Thyroid gland (tissue), 4 donors: ENCODE results near the gene RTN4IP1. TPM values are rescaled to one million over a fixed set of nuclear protein-coding genes. Genes with fewer than 3 reads are reported as not detected.

Experiments used
- DNase-seq, 2 donors: peaks; one replicate each; pipeline ENCODE4 v3.0.0-alpha.2; 2019
- H3K27ac ChIP-seq, 3 donors: fragments of 200-600 bp; sonication (generic); 1 replicate in 2 of 3; 2 replicates in 1 of 3; pipeline ENCODE4 v1.5.1; 2016 to 2019; ENCODE audit warnings: mild to moderate bottlenecking in 1 of 3, moderate library complexity in 1 of 3
- H3K27me3 ChIP-seq: fragments of 200-600 bp; sonication (generic); one replicate; pipeline ENCODE4 v1.5.1; 2019
- H3K36me3 ChIP-seq, 2 donors: fragments of 200-600 bp; sonication (generic); one replicate each; pipeline ENCODE4 v1.5.1; 2016 to 2019
- H3K4me1 ChIP-seq, 2 donors: fragments of 200-600 bp; sonication (generic); one replicate each; pipeline ENCODE4 v1.5.1; 2017 to 2019
- H3K4me3 ChIP-seq, 3 donors: fragments of 200-600 bp; sonication (generic); replicated peaks in 1 of 3; 1 replicate in 2 of 3; 2 replicates in 1 of 3; pipeline ENCODE4 v1.5.1; 2016; ENCODE audit warnings: mild to moderate bottlenecking in 1 of 3
- H3K9me3 ChIP-seq: fragments of 200-600 bp; sonication (generic); one replicate; pipeline ENCODE4 v1.5.1; 2017
- POLR2A ChIP-seq, 2 donors: fragments of 450-650 bp; IDR thresholded peaks; one replicate each; pipeline ENCODE4 v1.6.1; 2017; ENCODE audit warnings: antibody characterized with exemption in 2 of 2, mild to moderate bottlenecking in 2 of 2, moderate library complexity in 1 of 2
- WGBS, 2 donors: methylation state at CpG; one replicate each; pipeline ENCODE4 v1.1.5; 2017; 5-methylcytosine and 5-hydroxymethylcytosine counted together
- intact Hi-C: fragments of 100-400 bp; cut with DNase I; formaldehyde crosslinking; loops from one replicate; pipeline ENCODE4 v1.15.1; 2023
- total RNA-seq, 4 donors: library from RNA; depleted of rRNA; stranded (reverse); fragments of >200 nt; gene quantifications; one replicate each; pipeline ENCODE4 v1.2.3, GENCODE V29; 2016
- TF ChIP-seq, protein P1 (sequence below), 6 experiments: fragments of 200-600 bp in 3 of 6; fragments of 450-650 bp in 3 of 6; sonication (generic) in 3 of 6; IDR thresholded peaks; one replicate each; pipeline ENCODE4 v1.5.1; 2016 to 2019; ENCODE audit warnings: antibody characterized with exemption in 6 of 6, mild to moderate bottlenecking in 2 of 6, inconsistent platforms in 1 of 6, moderate library complexity in 1 of 6

The RTN4IP1 gene
- total RNA-seq, 4 donors from 2014 or later = 3.6 to 10.9 (median 8.6) TPM

DNA sequence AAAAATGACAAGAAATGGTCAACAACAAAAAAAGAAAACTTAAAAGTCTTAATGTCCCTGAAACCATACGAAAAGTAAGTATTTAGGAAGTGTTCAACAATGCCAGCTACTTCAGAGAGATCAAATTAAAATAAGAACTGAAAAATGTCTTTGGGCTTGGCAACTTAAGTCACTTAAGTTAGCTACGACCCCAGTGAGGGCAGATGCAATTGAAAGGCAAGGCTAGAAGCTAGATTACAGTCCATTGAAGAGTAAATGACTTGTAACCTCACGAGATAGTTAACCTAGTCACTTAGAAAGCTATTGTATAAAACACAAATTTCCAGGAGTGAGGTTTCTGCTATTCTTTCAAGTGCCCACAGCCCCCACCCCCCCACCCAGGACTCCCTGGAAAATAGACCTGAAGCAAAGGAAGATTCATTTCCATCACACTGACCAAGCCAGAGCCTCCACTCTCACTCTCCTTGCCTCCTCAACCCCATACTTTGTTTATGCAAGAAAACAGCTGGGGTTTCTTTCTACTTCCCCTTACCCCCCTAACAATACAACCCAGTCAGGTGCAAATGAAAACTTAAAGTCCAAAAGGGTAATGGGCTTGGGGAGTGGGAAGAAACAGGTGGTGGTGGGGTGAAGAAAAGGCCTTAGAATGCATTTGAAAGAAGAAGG, 14.6 kb downstream of the RTN4IP1 start:
- peaks cover 0 to 3% of the 10 kb centered on the region in 2 donors for H3K36me3 ChIP-seq
- H3K9me3 ChIP-seq = no peaks in the 10 kb centered on the region

DNA sequence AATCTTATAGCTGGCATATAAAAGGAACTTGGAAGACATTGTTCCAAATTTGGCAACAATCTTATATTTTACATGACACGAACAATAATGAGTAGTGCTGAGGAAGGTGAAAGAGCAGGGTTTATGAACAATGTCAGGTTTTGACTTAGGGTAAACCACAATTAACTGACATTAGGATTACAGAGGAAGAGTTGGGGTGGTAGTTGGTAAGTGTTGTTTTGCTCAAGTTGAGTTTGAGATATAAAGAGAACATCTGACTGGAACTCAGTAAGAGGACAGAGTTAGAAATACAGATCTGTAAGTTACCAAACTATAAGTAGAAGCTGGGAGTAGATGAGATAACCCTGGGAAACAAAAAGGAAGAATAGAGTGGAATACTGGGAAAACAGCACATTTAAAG, 15.1 kb downstream of the RTN4IP1 start:
- Histone ChIP-seq H3K27me3 (no peaks in the 10 kb centered on the region), H3K27ac (peak overlapping the region in 1 of 3 donors; percentile 73), H3K9me3 (no peaks in the 10 kb centered on the region), H3K4me3 (no peak overlapping the region), H3K36me3 (peaks cover 0 to 3% of the 10 kb centered on the region in 2 donors), H3K4me1 (peaks cover 0 to 4% of the 10 kb centered on the region in 2 donors)
- WGBS, 2 donors = 79 to 84% methylated on average over 1 of the region's 1 CpG
- DNase-seq = no peak
- intact Hi-C loops = no loop called here
- TF ChIP-seq, protein P1, sequence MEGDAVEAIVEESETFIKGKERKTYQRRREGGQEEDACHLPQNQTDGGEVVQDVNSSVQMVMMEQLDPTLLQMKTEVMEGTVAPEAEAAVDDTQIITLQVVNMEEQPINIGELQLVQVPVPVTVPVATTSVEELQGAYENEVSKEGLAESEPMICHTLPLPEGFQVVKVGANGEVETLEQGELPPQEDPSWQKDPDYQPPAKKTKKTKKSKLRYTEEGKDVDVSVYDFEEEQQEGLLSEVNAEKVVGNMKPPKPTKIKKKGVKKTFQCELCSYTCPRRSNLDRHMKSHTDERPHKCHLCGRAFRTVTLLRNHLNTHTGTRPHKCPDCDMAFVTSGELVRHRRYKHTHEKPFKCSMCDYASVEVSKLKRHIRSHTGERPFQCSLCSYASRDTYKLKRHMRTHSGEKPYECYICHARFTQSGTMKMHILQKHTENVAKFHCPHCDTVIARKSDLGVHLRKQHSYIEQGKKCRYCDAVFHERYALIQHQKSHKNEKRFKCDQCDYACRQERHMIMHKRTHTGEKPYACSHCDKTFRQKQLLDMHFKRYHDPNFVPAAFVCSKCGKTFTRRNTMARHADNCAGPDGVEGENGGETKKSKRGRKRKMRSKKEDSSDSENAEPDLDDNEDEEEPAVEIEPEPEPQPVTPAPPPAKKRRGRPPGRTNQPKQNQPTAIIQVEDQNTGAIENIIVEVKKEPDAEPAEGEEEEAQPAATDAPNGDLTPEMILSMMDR (IDR thresholded peaks at IDR 0.05) = no peak
- TF ChIP-seq POLR2A (IDR thresholded peaks at IDR 0.05) = no peak

More for the DNA sequence above, 14.6 kb downstream of the RTN4IP1 start:
- Histone ChIP-seq H3K4me3 (no peak overlapping the region), H3K27ac (peak overlapping the region in 1 of 3 donors; percentile 73), H3K27me3 (no peaks in the 10 kb centered on the region), H3K4me1 (peaks cover 0 to 4% of the 10 kb centered on the region in 2 donors)
- 58 to 70% methylated on average over 3 of the region's 3 CpGs for WGBS, 2 donors
- no peak for DNase-seq
- no peak for TF ChIP-seq POLR2A (IDR thresholded peaks at IDR 0.05)
- TF ChIP-seq, protein P1 (IDR thresholded peaks at IDR 0.05) = no peak
- intact Hi-C loops = no loop called here

DNA sequence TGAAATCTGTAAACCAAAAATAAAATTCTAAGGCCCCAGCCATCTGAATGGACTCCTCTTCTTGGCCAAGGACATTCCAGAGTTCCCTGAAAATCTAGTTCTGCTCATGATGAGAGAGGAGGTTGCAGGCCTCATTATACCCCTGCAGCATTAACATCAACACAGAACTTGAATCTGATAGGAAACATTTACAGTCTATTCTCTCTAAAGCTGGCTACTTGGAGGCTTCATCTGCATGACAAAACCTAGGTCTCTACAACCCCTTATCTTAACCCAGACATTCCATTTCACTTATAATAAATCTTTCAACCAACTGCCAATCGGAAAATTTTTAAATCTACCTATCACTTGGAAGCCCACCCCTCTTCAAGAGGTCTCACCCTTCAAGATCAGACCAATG, 15.7 kb downstream of the RTN4IP1 start:
- WGBS, 2 donors = 94 to 97% methylated on average over 1 of the region's 1 CpG
- TF ChIP-seq, protein P1 (IDR thresholded peaks at IDR 0.05) = no peak
- no peak for TF ChIP-seq POLR2A (IDR thresholded peaks at IDR 0.05)
- Histone ChIP-seq H3K27me3 (no peaks in the 10 kb centered on the region), H3K9me3 (no peaks in the 10 kb centered on the region), H3K4me3 (no peak overlapping the region), H3K27ac (peak overlapping the region in 2 of 3 donors; percentile 38 to 73), H3K36me3 (peaks cover 0 to 3% of the 10 kb centered on the region in 2 donors), H3K4me1 (peaks cover 0 to 4% of the 10 kb centered on the region in 2 donors)
- DNase-seq = no peak
- intact Hi-C loops = no loop called here

DNA sequence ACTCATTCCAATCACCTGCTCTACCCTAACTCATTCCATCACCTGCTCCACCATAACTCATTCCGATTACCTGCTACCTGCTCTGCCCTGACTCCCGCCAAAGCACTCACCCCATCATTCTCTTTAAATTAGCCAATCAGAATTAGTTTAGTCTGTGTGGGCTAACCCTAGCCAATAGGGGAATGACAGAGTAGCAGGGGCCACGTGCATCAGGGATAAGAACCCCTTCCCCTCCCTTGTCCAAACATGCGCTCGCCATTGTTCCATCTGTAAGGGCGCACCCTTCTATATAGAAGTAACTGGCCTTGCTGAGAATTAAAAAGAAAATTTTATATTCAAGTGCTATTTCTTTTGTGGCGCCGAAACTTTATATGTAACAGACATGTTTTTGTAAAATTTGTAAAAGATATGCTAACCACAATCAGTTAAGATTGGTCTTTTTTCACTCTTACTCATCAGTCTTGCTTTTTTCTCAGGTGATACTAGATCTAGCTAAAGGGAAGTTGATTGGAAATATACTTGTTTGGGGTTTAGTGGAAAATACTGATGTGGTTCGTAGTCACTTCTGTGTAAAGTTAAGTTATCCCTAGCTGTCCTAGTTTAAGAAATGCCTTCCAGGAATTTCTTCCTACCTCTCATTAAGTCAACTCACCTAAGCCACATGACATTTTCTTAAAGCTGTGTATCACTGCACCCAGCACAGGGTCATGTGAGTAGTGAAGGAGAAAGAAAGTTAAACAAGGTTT, 16.5 kb downstream of the RTN4IP1 start:
- no peaks in the 10 kb centered on the region for H3K9me3 ChIP-seq
- TF ChIP-seq, protein P1 (IDR thresholded peaks at IDR 0.05) = no peak
- no peak for TF ChIP-seq POLR2A (IDR thresholded peaks at IDR 0.05)
- WGBS, 2 donors = 94 to 96% methylated on average over 9 of the region's 9 CpGs
- H3K4me3 ChIP-seq = no peak overlapping the region
- peaks cover 0 to 4% of the 10 kb centered on the region in 2 donors for H3K4me1 ChIP-seq
- DNase-seq = peak; percentile 25 to 38
- intact Hi-C loops = no loop called here
- no peaks in the 10 kb centered on the region for H3K27me3 ChIP-seq
- H3K36me3 ChIP-seq = no peaks in the 10 kb centered on the region
- H3K27ac ChIP-seq = peak overlapping the region in 2 of 3 donors; percentile 38 to 73

DNA sequence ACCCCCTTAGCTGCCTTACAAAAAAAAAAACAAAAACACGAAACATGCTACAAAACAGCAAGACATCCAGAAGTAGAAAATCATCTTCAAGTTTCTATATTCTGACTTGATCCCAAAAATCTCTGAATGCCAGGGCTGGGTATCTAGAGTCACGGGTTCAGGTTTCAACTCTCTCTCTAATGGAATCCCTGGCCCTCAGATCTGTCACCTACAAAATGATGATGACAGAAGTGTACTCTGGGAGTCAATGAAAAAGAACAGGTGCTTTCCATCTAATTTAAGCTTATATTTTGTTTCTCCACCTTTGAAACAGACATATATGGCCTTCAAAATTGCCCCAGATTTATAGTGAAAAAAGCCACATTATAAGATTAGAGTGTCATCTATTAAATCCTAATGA, 18.3 kb downstream of the RTN4IP1 start:
- H3K36me3 ChIP-seq = no peaks in the 10 kb centered on the region
- 95 to 96% methylated on average over 2 of the region's 2 CpGs for WGBS, 2 donors
- no peak overlapping the region for H3K27ac ChIP-seq
- intact Hi-C loops = no loop called here
- TF ChIP-seq, protein P1 (IDR thresholded peaks at IDR 0.05) = no peak
- no peak for TF ChIP-seq POLR2A (IDR thresholded peaks at IDR 0.05)
- no peak overlapping the region for H3K4me3 ChIP-seq
- H3K9me3 ChIP-seq = no peaks in the 10 kb centered on the region
- no peaks in the 10 kb centered on the region for H3K27me3 ChIP-seq
- peaks cover 0 to 4% of the 10 kb centered on the region in 2 donors for H3K4me1 ChIP-seq
- no peak for DNase-seq
